ENCODE measurements around the gene RNF180. TPM values are rescaled to one million over a fixed set of nuclear protein-coding genes. Genes with fewer than 3 reads are reported as not detected.

The RNF180 gene
- total RNA-seq, 2 experiments from 2014 or later: not detected

DNA sequence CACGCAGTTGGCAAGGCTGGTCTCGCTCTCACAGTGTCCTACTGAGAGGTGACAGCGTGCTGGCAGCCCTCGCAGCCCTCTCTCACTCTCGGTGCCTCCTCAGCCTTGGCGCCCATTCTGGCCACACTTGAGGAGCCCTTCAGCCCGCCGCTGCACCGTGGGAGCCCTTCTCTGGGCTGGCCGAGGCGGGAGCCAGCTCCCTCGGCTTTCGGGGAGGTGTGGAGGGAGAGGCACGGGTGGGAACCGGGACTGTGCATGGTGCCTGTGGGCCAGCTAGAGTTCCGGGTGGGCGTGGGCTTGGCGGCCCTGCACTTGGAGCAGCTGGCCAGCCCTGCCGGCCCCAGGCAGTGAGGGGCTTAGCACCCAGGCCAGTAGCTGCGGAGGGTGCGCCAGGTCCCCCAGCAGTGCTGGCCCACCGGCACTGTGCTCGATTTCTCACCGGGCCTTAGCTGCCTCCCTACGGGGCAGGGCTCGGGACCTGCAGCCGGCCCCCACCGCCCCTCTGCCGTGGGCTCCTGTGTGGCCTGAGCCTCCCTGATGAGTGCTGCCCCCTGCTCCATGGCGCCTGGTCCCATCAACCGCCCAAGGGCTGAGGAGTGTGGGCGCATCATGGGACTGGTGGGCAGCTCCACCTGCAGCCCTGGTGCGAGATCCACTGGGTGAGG, 15.7 kb upstream of the RNF180 start:
- Histone ChIP-seq H3K4me3 (ENCODE audit: low read length) (no peak overlapping the region), H3K27me3 (ENCODE audit: control insufficient read depth in 1 of 2, insufficient read depth in 2 of 2, low read length in 2 of 2) (no peaks in the 10 kb centered on the region), H3K9me3 (ENCODE audit: control insufficient read depth in 1 of 2, insufficient read depth in 1 of 2, low read length in 2 of 2) (peaks cover 0 to 12% of the 10 kb centered on the region in 2 experiments), H3K4me1 (ENCODE audit: insufficient read depth, low read length) (no peaks in the 10 kb centered on the region), H3K36me3 (ENCODE audit: insufficient read depth, low read length) (no peaks in the 10 kb centered on the region), H3K27ac (ENCODE audit: low read depth in 1 of 2, low read length in 2 of 2) (no peak overlapping the region)
- no peak overlapping the region for H3K4me3 Mint-ChIP-seq
- H3K27ac Mint-ChIP-seq: no peak overlapping the region
- ChIA-PET CTCF (no interaction called here), POLR2A (no interaction called here)
- H3K27me3 Mint-ChIP-seq: no peaks in the 10 kb centered on the region
- intact Hi-C loops (cut with DNase I, micrococcal nuclease): no loop called here
- H3K9me3 Mint-ChIP-seq: peaks cover 4% of the 10 kb centered on the region
- TF ChIP-seq, protein P1, sequence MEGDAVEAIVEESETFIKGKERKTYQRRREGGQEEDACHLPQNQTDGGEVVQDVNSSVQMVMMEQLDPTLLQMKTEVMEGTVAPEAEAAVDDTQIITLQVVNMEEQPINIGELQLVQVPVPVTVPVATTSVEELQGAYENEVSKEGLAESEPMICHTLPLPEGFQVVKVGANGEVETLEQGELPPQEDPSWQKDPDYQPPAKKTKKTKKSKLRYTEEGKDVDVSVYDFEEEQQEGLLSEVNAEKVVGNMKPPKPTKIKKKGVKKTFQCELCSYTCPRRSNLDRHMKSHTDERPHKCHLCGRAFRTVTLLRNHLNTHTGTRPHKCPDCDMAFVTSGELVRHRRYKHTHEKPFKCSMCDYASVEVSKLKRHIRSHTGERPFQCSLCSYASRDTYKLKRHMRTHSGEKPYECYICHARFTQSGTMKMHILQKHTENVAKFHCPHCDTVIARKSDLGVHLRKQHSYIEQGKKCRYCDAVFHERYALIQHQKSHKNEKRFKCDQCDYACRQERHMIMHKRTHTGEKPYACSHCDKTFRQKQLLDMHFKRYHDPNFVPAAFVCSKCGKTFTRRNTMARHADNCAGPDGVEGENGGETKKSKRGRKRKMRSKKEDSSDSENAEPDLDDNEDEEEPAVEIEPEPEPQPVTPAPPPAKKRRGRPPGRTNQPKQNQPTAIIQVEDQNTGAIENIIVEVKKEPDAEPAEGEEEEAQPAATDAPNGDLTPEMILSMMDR (IDR thresholded peaks at IDR 0.05): no peak
- no peak for ATAC-seq (ENCODE audit: poor library complexity)
- DNase-seq: no peak
- H3K36me3 Mint-ChIP-seq (ENCODE audit: low read depth): no peaks in the 10 kb centered on the region
- H3K4me1 Mint-ChIP-seq (ENCODE audit: low read depth): no peaks in the 10 kb centered on the region

DNA sequence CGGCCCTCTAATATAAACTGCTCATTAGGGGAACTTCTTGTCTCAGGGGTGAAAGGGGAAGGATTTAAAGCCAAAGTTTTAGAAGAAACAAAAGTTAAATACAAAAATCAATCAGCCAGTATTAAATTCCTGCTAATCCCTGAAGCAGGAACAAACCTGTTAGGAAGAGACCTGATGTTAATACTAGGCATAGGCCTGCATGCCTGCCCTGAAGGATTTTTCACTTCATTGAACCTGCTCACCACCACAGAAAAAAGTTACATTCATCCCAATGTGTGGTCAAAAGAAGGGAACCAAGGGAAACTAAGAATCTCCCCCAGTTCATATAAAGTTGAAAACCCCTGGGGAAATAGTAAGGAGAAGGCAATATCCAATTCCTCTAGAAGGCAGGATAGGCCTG, 9.4 kb upstream of the RNF180 start:
- ATAC-seq (ENCODE audit: poor library complexity) (no peak), DNase-seq (no peak)
- Histone ChIP-seq H3K9me3 (ENCODE audit: control insufficient read depth in 1 of 2, insufficient read depth in 1 of 2, low read length in 2 of 2) (peaks cover 0 to 4% of the 10 kb centered on the region in 2 experiments), H3K4me1 (ENCODE audit: insufficient read depth, low read length) (no peaks in the 10 kb centered on the region), H3K36me3 (ENCODE audit: insufficient read depth, low read length) (no peaks in the 10 kb centered on the region), H3K27me3 (ENCODE audit: control insufficient read depth in 1 of 2, insufficient read depth in 2 of 2, low read length in 2 of 2) (no peaks in the 10 kb centered on the region), H3K27ac (ENCODE audit: low read depth in 1 of 2, low read length in 2 of 2) (no peak overlapping the region), H3K4me3 (ENCODE audit: low read length) (no peak overlapping the region)
- TF ChIP-seq, protein P1 (IDR thresholded peaks at IDR 0.05): no peak
- H3K27ac Mint-ChIP-seq: no peak overlapping the region
- CTCF ChIA-PET: no interaction called here
- H3K9me3 Mint-ChIP-seq: peaks cover 4% of the 10 kb centered on the region
- no peaks in the 10 kb centered on the region for H3K27me3 Mint-ChIP-seq
- H3K4me1 Mint-ChIP-seq (ENCODE audit: low read depth): no peaks in the 10 kb centered on the region
- H3K36me3 Mint-ChIP-seq (ENCODE audit: low read depth): no peaks in the 10 kb centered on the region
- POLR2A ChIA-PET: no interaction called here
- no peak overlapping the region for H3K4me3 Mint-ChIP-seq
- intact Hi-C loops (cut with DNase I, micrococcal nuclease): no loop called here

DNA sequence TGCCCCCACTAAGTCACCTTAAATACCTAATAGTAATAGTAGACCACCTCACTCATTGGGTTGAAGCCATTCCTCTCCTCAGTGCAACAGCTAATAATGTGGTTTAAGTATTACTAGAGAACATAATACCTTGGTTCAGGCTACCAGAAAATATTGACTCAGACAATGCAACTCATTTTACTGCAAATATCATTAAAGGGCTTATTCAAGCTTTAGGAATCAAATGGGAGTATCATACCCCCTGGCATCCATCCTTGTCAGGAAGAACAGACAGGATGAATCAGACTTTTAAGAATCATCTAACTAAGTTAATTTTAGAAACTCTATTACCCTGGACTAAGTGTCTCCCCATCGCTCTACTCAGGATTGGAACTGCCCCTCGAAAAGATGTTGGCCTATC, 6.8 kb upstream of the RNF180 start:
- ATAC-seq (ENCODE audit: poor library complexity) (no peak), DNase-seq (no peak)
- CTCF ChIA-PET: no interaction called here
- H3K36me3 ChIP-seq (ENCODE audit: insufficient read depth, low read length): no peaks in the 10 kb centered on the region
- Mint-ChIP-seq H3K27ac (no peak overlapping the region), H3K36me3 (ENCODE audit: low read depth) (no peaks in the 10 kb centered on the region), H3K4me3 (no peak overlapping the region), H3K9me3 (peaks cover 4% of the 10 kb centered on the region), H3K4me1 (ENCODE audit: low read depth) (no peaks in the 10 kb centered on the region), H3K27me3 (peaks cover 4% of the 10 kb centered on the region)
- POLR2A ChIA-PET: no interaction called here
- no peaks in the 10 kb centered on the region for H3K4me1 ChIP-seq (ENCODE audit: insufficient read depth, low read length)
- peaks cover 0 to under 1% of the 10 kb centered on the region in 2 experiments for H3K9me3 ChIP-seq (ENCODE audit: control insufficient read depth in 1 of 2, insufficient read depth in 1 of 2, low read length in 2 of 2)
- no peak overlapping the region for H3K4me3 ChIP-seq (ENCODE audit: low read length)
- H3K27me3 ChIP-seq (ENCODE audit: control insufficient read depth in 1 of 2, insufficient read depth in 2 of 2, low read length in 2 of 2): peaks cover 0 to 8% of the 10 kb centered on the region in 2 experiments
- no peak overlapping the region for H3K27ac ChIP-seq (ENCODE audit: low read depth in 1 of 2, low read length in 2 of 2)
- TF ChIP-seq, protein P1 (IDR thresholded peaks at IDR 0.05): no peak
- intact Hi-C loops (cut with DNase I, micrococcal nuclease): no loop called here

Measured in CD4-positive, alpha-beta T cell (primary cell).